Colonic mucosa (tissue), 4 donors: ENCODE measurements around the gene SCGB1C2. TPM values are rescaled to one million over a fixed set of nuclear protein-coding genes. Genes with fewer than 3 reads are reported as not detected.
"Not testable (repeated sequence)": the region's sequence is repeated elsewhere in the genome, so short reads cannot be mapped to it uniquely, and the experiment has no call there.

ENCODE experiments used
- DNase-seq: peaks from one replicate; pipeline ENCODE4 v3.0.0-alpha.2; 2020
- H3K27ac ChIP-seq: fragments of 200-600 bp; one replicate; pipeline ENCODE4 v1.8.0; 2021
- H3K27me3 ChIP-seq: fragments of 200-600 bp; one replicate; pipeline ENCODE4 v1.8.0; 2021
- H3K36me3 ChIP-seq: fragments of 200-600 bp; one replicate; pipeline ENCODE4 v1.8.0; 2021
- H3K4me1 ChIP-seq: fragments of 200-600 bp; one replicate; pipeline ENCODE4 v1.8.0; 2021; ENCODE audit warnings: mild to moderate bottlenecking
- H3K4me3 ChIP-seq: fragments of 200-600 bp; one replicate; pipeline ENCODE4 v1.8.0; 2021
- H3K9ac ChIP-seq, 2 donors: one replicate each; pipeline ENCODE4 v1.7.0; 2013; ENCODE audit warnings: control low read depth in 2 of 2, low read depth in 2 of 2, low read length in 2 of 2
- H3K9me3 ChIP-seq: fragments of 200-600 bp; one replicate; pipeline ENCODE4 v1.8.0; 2021
- CTCF ChIP-seq: fragments of 200-600 bp; IDR thresholded peaks from one replicate; pipeline ENCODE4 v1.8.0; 2022; ENCODE audit warnings: antibody characterized with exemption, mild to moderate bottlenecking
- intact Hi-C: fragments of 100-400 bp; cut with DNase I; formaldehyde crosslinking; loops from one replicate; pipeline ENCODE4 v1.14.1; 2022
- total RNA-seq, 2 donors: library from RNA; stranded (reverse); fragmentation: NEBNext Ultra II Directional in 1 of 2; extraction: Animal tissue kit (Norgen Biotek cat#: 25700) in 1 of 2; gene quantifications; one replicate each; pipeline ENCODE4 v1.2.1, GENCODE V29; 2021
- donor health status: healthy.
- donor health status: DM: no; HTN: no; CAD: no.
- donor health status: DM: no; HTN: no; CAD: no.

Gene SCGB1C2
- total RNA-seq, result not detected

GRCh38 chr17:137166-137807 is at the start of gene SCGB1C2:
SCGB1C2 (plus strand) TSS chr17:137569; CDS start chr17:137591, 22 bp downstream.
- H3K36me3 ChIP-seq, H3K4me1 ChIP-seq, H3K9ac ChIP-seq, H3K4me3 ChIP-seq, intact Hi-C loops, H3K9me3 ChIP-seq, H3K27ac ChIP-seq, H3K27me3 ChIP-seq, DNase-seq: not testable (repeated sequence)

GRCh38 chr17:113111-113510 is 24.3 kb upstream of the SCGB1C2 start:
- H3K27ac ChIP-seq, DNase-seq, H3K9ac ChIP-seq, H3K4me3 ChIP-seq, H3K27me3 ChIP-seq, H3K9me3 ChIP-seq, H3K36me3 ChIP-seq, H3K4me1 ChIP-seq, intact Hi-C loops: not testable (repeated sequence)

GRCh38 chr17:118339-118917 is 18.9 kb upstream of the SCGB1C2 start:
- H3K4me1 ChIP-seq, H3K27ac ChIP-seq, H3K27me3 ChIP-seq, H3K9ac ChIP-seq, H3K9me3 ChIP-seq, H3K4me3 ChIP-seq, H3K36me3 ChIP-seq, intact Hi-C loops: not testable (repeated sequence)
- peak; percentile 18 for TF ChIP-seq CTCF
- peak; percentile 63 for DNase-seq

GRCh38 chr17:133932-134331 is 3.4 kb upstream of the SCGB1C2 start:
- H3K9ac ChIP-seq, H3K4me1 ChIP-seq, H3K27ac ChIP-seq, H3K9me3 ChIP-seq, H3K4me3 ChIP-seq, intact Hi-C loops, H3K36me3 ChIP-seq, H3K27me3 ChIP-seq: not testable (repeated sequence)
- DNase-seq, result peak; percentile 17

- H3K36me3 ChIP-seq, H3K27me3 ChIP-seq, DNase-seq, H3K27ac ChIP-seq, H3K9ac ChIP-seq, H3K9me3 ChIP-seq, H3K4me3 ChIP-seq, H3K4me1 ChIP-seq, intact Hi-C loops: not testable (repeated sequence)
These were observed 3.0 kb upstream of the SCGB1C2 start for GRCh38 chr17:134332-134785.

- H3K36me3 ChIP-seq, H3K27ac ChIP-seq, H3K4me3 ChIP-seq, intact Hi-C loops, H3K27me3 ChIP-seq, H3K4me1 ChIP-seq, H3K9me3 ChIP-seq, DNase-seq, H3K9ac ChIP-seq: not testable (repeated sequence)
These were observed 2.3 kb upstream of the SCGB1C2 start for GRCh38 chr17:135022-135421.

- H3K27ac ChIP-seq, H3K9me3 ChIP-seq, H3K36me3 ChIP-seq, H3K27me3 ChIP-seq, H3K4me3 ChIP-seq, H3K4me1 ChIP-seq, H3K9ac ChIP-seq, intact Hi-C loops, DNase-seq: not testable (repeated sequence)
These were observed 1.5 kb upstream of the SCGB1C2 start for GRCh38 chr17:135895-136294.

GRCh38 chr17:136531-136930 is 838 bp upstream of the SCGB1C2 start:
- H3K4me3 ChIP-seq, H3K4me1 ChIP-seq, H3K27me3 ChIP-seq, H3K27ac ChIP-seq, H3K9ac ChIP-seq, intact Hi-C loops, H3K9me3 ChIP-seq, H3K36me3 ChIP-seq: not testable (repeated sequence)
- DNase-seq, result peak; percentile 84
- peak; percentile 37 for TF ChIP-seq CTCF

- H3K9me3 ChIP-seq, DNase-seq, intact Hi-C loops, H3K36me3 ChIP-seq, H3K27me3 ChIP-seq, H3K9ac ChIP-seq, H3K4me1 ChIP-seq, H3K27ac ChIP-seq, H3K4me3 ChIP-seq: not testable (repeated sequence)
These were observed 2.2 kb downstream of the SCGB1C2 start for GRCh38 chr17:139401-140205.
